ENCODE results near the gene ARAP2.

The ARAP2 gene

DNA sequence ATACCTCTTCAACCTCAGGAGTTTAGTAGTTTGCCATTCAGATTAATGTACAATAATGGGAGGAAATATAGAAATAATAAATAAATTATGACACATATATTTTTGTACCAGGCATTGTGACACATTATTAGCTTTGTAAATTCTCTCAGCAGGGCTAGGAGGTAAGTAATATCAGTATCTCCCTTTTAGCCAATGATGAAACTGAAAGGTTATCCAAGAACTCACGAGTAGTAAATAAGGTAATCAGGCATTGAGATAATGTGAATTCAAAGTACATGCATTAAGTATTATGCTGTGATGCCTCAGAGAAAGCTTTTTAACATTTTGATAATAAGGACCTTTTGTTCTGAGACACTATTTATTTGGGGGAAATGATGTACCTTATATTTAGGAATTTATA is 5.3 kb upstream of the ARAP2 start:
- TF ChIP-seq, protein P1, sequence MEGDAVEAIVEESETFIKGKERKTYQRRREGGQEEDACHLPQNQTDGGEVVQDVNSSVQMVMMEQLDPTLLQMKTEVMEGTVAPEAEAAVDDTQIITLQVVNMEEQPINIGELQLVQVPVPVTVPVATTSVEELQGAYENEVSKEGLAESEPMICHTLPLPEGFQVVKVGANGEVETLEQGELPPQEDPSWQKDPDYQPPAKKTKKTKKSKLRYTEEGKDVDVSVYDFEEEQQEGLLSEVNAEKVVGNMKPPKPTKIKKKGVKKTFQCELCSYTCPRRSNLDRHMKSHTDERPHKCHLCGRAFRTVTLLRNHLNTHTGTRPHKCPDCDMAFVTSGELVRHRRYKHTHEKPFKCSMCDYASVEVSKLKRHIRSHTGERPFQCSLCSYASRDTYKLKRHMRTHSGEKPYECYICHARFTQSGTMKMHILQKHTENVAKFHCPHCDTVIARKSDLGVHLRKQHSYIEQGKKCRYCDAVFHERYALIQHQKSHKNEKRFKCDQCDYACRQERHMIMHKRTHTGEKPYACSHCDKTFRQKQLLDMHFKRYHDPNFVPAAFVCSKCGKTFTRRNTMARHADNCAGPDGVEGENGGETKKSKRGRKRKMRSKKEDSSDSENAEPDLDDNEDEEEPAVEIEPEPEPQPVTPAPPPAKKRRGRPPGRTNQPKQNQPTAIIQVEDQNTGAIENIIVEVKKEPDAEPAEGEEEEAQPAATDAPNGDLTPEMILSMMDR (conservative IDR thresholded peaks at IDR 0.05; ENCODE audit: low read depth, low read length) = no peak
- Histone ChIP-seq H3K36me3 (ENCODE audit: insufficient read depth) (no peaks in the 10 kb centered on the region), H3K79me2 (ENCODE audit: insufficient read depth, low read depth) (no peaks in the 10 kb centered on the region), H3K4me3 (IDR thresholded peaks at IDR 0.05; ENCODE audit: insufficient read depth, low read depth, low read length) (no peak overlapping the region), H2AFZ (ENCODE audit: low read depth) (no peak overlapping the region), H3K4me1 (ENCODE audit: low read depth, poor library complexity, severe bottlenecking) (no peaks in the 10 kb centered on the region), H3K4me2 (no peak overlapping the region), H3K27ac (no peak overlapping the region), H3K9ac (no peak overlapping the region), H3K27me3 (ENCODE audit: insufficient read depth, low read depth) (no peaks in the 10 kb centered on the region), H4K20me1 (ENCODE audit: insufficient read depth) (no peaks in the 10 kb centered on the region)

DNA sequence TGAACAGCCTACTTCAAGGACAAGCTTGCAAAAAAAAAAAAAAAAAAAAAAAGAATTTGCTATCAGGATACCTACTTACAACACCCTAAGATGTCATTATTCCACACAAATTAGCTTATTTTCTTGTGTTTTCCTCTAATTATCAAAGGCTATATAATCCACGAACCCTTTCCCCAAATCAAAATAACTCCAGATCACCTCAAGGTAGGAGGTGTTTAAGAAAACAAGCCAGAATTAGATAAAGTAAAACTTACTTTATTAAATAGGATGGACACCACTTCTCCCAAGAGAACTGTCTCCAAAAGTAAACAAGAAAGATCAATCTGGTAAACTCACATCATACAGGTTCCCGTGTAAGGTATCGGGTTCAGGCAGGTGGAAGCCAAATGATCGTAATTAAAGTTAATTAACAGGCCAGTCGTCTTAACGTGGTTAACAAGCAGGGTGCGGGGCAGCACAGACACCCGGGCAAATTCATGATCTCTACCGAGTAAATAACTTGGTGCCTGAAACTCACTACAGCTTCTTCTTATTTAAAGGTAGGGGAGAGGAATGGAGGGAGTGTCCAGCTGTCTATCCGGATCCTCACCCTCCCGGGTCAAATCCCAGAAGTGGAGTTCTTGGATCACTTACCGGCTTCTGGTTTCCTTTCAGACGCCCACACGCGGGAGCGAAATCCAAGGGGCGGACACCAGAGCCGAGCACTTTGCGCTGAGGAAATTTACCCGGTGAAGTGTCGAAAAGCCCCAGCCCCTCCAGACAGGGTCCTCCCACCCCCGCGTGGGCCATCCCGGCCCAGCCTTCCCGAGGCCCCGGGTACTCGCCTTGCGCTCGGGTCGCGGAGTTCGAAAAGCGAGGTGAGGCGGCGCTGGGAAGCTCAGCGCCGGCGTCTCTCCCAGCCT is 708 bp downstream of the ARAP2 start:
- H2AFZ ChIP-seq (ENCODE audit: low read depth) = peak overlapping the region; percentile 78
- H3K9ac ChIP-seq = peak overlapping the region; percentile 59; the same call in 1 of the 2 replicates
- H3K79me2 ChIP-seq (ENCODE audit: insufficient read depth, low read depth) = no peaks in the 10 kb centered on the region
- no peak overlapping the region for H3K4me3 ChIP-seq (IDR thresholded peaks at IDR 0.05; ENCODE audit: insufficient read depth, low read depth, low read length)
- no peaks in the 10 kb centered on the region for H4K20me1 ChIP-seq (ENCODE audit: insufficient read depth)
- TF ChIP-seq, protein P1 (conservative IDR thresholded peaks at IDR 0.05; ENCODE audit: low read depth, low read length) = no peak
- peak overlapping the region; percentile 48 for H3K4me2 ChIP-seq
- peaks cover 12% of the 10 kb centered on the region for H3K4me1 ChIP-seq (ENCODE audit: low read depth, poor library complexity, severe bottlenecking)
- no peaks in the 10 kb centered on the region for H3K36me3 ChIP-seq (ENCODE audit: insufficient read depth)
- H3K27me3 ChIP-seq (ENCODE audit: insufficient read depth, low read depth) = no peaks in the 10 kb centered on the region
- H3K27ac ChIP-seq = peak overlapping the region; percentile 39; the same call in 1 of the 2 replicates

DNA sequence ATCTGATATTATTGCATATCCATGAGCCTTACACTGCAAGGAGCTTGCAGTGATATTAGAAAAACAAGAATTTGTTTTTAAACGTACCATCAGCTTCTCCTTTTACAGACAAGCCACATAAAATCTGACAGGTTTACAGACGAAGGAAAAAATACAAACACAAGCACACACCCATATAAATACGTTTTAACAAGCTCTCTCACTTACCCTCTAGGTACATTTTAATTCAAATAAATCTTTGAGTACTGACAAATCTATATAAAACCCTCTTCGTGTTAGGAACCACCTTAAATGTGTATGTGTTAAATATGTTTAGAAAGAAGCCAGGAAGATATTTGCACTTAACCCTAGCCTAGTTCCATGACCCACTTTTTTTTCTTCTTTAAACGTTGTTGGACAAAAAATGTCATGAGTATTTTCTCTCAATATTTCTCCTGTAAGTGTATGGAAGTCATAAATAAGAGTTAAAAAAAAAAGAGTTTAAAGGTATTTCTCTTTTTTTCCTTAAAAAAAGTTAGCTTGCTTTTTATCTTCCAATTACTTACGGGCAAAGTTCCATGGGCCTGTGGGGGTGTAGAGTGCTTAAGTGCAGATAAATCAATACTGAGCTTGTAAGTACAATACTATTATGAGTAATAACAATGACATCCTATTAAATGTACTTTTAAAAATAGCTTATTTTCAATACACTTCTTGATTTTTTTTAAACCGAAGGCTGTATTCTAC is 1.5 kb downstream of the ARAP2 start:
- Histone ChIP-seq H3K79me2 (ENCODE audit: insufficient read depth, low read depth) (no peaks in the 10 kb centered on the region), H4K20me1 (ENCODE audit: insufficient read depth) (no peaks in the 10 kb centered on the region), H3K27ac (no peak overlapping the region), H3K4me1 (ENCODE audit: low read depth, poor library complexity, severe bottlenecking) (peaks cover 12% of the 10 kb centered on the region), H3K4me3 (IDR thresholded peaks at IDR 0.05; ENCODE audit: insufficient read depth, low read depth, low read length) (no peak overlapping the region), H3K27me3 (ENCODE audit: insufficient read depth, low read depth) (no peaks in the 10 kb centered on the region), H3K36me3 (ENCODE audit: insufficient read depth) (no peaks in the 10 kb centered on the region), H3K9ac (no peak overlapping the region; the same call in 1 of the 2 replicates), H3K4me2 (peak overlapping the region; percentile 48), H2AFZ (ENCODE audit: low read depth) (no peak overlapping the region)
- TF ChIP-seq, protein P1 (conservative IDR thresholded peaks at IDR 0.05; ENCODE audit: low read depth, low read length) = no peak

- no peak overlapping the region for H3K9ac ChIP-seq
- peak overlapping the region; percentile 29 for H3K4me2 ChIP-seq
- no peaks in the 10 kb centered on the region for H4K20me1 ChIP-seq (ENCODE audit: insufficient read depth)
- H3K27me3 ChIP-seq (ENCODE audit: insufficient read depth, low read depth) = no peaks in the 10 kb centered on the region
- H3K27ac ChIP-seq = no peak overlapping the region
- H3K4me1 ChIP-seq (ENCODE audit: low read depth, poor library complexity, severe bottlenecking) = peaks cover 12% of the 10 kb centered on the region
- TF ChIP-seq, protein P1 (conservative IDR thresholded peaks at IDR 0.05; ENCODE audit: low read depth, low read length) = no peak
- no peaks in the 10 kb centered on the region for H3K36me3 ChIP-seq (ENCODE audit: insufficient read depth)
- H3K79me2 ChIP-seq (ENCODE audit: insufficient read depth, low read depth) = no peaks in the 10 kb centered on the region
- H3K4me3 ChIP-seq (IDR thresholded peaks at IDR 0.05; ENCODE audit: insufficient read depth, low read depth, low read length) = no peak overlapping the region
- H2AFZ ChIP-seq (ENCODE audit: low read depth) = no peak overlapping the region
Observed at GRCh38 chr4:36241771-36242170, 2.5 kb downstream of the ARAP2 start.

All from KMS-11 (cell line).